ENCODE measurements around the gene GAGE13. TPM values are rescaled to one million over a fixed set of nuclear protein-coding genes. Genes with fewer than 3 reads are reported as not detected.

The GAGE13 gene
- total and polyA plus RNA-seq, 2 of the 8 experiments (the other 6 are each of a cell fraction or from before 2014, with no cell fraction given), result not detected

DNA sequence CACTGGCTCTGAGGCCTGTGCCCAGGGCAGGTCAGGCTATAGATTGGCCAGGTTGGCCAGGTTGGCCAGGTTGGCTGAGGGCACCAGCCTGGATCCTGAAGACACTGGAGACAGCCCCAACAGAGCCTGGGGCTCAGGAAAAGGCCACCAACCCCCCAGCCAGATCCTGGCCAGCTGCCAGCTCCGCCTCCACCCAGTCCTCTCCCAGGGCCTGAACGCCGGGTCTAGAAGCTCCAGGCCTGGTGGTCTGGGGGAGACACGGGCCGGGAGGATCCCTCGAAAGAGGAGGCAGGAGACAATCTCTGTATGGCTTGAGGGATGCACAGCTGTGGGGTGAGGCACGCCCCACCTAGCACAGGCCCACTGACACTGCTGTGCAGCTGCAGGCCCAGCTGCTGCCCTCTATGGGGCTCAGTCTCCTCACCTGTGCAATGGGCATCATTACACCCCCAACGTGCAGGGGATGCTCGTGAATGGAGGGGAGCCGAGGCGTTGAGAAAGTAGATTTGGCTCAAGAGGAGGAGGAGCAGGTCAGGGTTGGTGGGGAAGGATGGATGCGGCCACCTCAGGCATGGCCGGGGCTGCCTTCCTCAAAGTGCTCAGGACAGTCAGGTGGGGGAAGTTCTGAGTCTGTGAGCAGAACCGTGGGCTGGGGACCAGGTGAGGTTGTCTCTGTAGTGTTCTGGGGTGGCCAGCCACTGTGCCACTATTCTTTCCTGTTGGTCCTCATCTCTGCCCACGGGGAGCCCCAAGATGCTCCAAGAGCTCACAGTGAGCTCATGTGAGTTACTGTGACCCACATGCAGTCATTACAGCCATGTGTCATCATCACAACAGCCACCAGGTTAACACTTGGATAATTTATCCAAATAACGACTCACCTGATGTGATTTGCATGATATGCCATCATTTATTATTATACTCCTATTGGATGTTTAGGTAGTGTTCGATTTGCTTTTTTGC, 38.7 kb upstream of the GAGE13 start:
- H4K91ac ChIP-seq (replicated peaks; ENCODE audit: insufficient read length, low read length), result no peak overlapping the region
- H2AK5ac ChIP-seq (ENCODE audit: low read depth, low read length), result no peak overlapping the region
- CTCF ChIA-PET (ENCODE audit: partially characterized antibody), result interaction anchor here (1.1 to 1.9 kb wide), 9 partner anchors 13 to 549 kb away, joined by 3 to 7 read pairs (median 4); no protein-coding TSS in a partner anchor
- H3K79me1 ChIP-seq (ENCODE audit: low read depth, low read length), result no peaks in the 10 kb centered on the region
- no peaks in the 10 kb centered on the region for H3K27me3 ChIP-seq (replicated peaks in 1 of 4; ENCODE audit: control insufficient read depth in 3 of 4, extremely low read depth in 1 of 4, insufficient read depth in 3 of 4, low read length in 3 of 4)
- no peak overlapping the region for H2BK120ac ChIP-seq (replicated peaks; ENCODE audit: low read depth, low read length)
- no peak for FAIRE-seq
- TF ChIP-seq CBX8 (IDR thresholded peaks at IDR 0.05; ENCODE audit: borderline replicate concordance, low read depth, low read length) (no peak), KDM1A (IDR thresholded peaks at IDR 0.05; ENCODE audit: borderline replicate concordance, low read length) (peak; percentile 29; the same call in 1 of the 2 replicates)
- H3K27ac ChIP-seq (ENCODE audit: low read depth, low read length), result no peak overlapping the region
- H2BK20ac ChIP-seq (ENCODE audit: low read length), result no peak overlapping the region
- H4K5ac ChIP-seq (ENCODE audit: insufficient read length, low read depth, low read length), result no peak overlapping the region
- no peaks in the 10 kb centered on the region for H3K4me1 ChIP-seq (replicated peaks in 1 of 4; ENCODE audit: control insufficient read depth in 3 of 4, insufficient read depth in 4 of 4, low read length in 3 of 4)
- no peak overlapping the region for H3K18ac ChIP-seq (ENCODE audit: extremely low read depth, low read length)
- no peak overlapping the region for H3K4me2 ChIP-seq (ENCODE audit: insufficient read depth in 1 of 2, low read depth in 2 of 2, low read length in 2 of 2)
- H3K14ac ChIP-seq (ENCODE audit: insufficient read length), result no peak overlapping the region
- POLR2A ChIA-PET (ENCODE audit: partially characterized antibody), result no interaction called here
- H4K20me1 ChIP-seq (replicated peaks in 1 of 2; ENCODE audit: control insufficient read depth in 1 of 2, insufficient read depth in 2 of 2, low read length in 2 of 2), result no peaks in the 10 kb centered on the region
- no peak for DNase-seq (ENCODE audit: low read depth in 1 of 2, low spot score in 2 of 2)
- no peak overlapping the region for H2BK12ac ChIP-seq (ENCODE audit: low read depth, low read length)
- no peak overlapping the region for H2BK15ac ChIP-seq (ENCODE audit: low read length)
- H3K4me3 ChIP-seq (ENCODE audit: extremely low read depth in 1 of 4, insufficient read depth in 2 of 4, low read depth in 3 of 4, low read length in 4 of 4), result no peak overlapping the region
- H3K56ac ChIP-seq (replicated peaks; ENCODE audit: insufficient read length, low read depth, low read length), result no peak overlapping the region
- no peak overlapping the region for H3K4ac ChIP-seq (replicated peaks; ENCODE audit: insufficient read length, low read depth, low read length)
- H3K23me2 ChIP-seq (ENCODE audit: low read depth, low read length), result no peaks in the 10 kb centered on the region
- H2BK5ac ChIP-seq (ENCODE audit: low read depth, low read length), result no peak overlapping the region
- H3K36me3 ChIP-seq (ENCODE audit: control insufficient read depth in 2 of 4, insufficient read depth in 4 of 4, low read length in 3 of 4), result no peaks in the 10 kb centered on the region
- H3K79me2 ChIP-seq (ENCODE audit: control insufficient read depth in 1 of 2, insufficient read depth in 2 of 2, low read length in 2 of 2), result no peaks in the 10 kb centered on the region
- H3K23ac ChIP-seq (ENCODE audit: insufficient read length), result no peak overlapping the region
- H3K9me3 ChIP-seq (ENCODE audit: insufficient read depth in 2 of 2, low read depth in 1 of 2, low read length in 1 of 2), result no peaks in the 10 kb centered on the region
- no peak overlapping the region for H2AFZ ChIP-seq (ENCODE audit: low read length)
- H4K8ac ChIP-seq (ENCODE audit: extremely low read depth, insufficient read depth, low read length), result no peak overlapping the region
- WGBS, 2 experiments (ENCODE audit: extremely low coverage in 1 of 2, insufficient coverage in 1 of 2, insufficient read length in 1 of 2, insufficient replicate concordance in 2 of 2, low coverage in 1 of 2, low lambda C conversion rate in 2 of 2, missing lambda C conversion rate in 1 of 2), result 80% methylated on average over 12 of the region's 17 CpGs; no CpG with 5 or more reads in 1 of the 2 experiments
- no peak overlapping the region for H3K9ac ChIP-seq (replicated peaks in 1 of 4; ENCODE audit: extremely low read depth in 1 of 4, low read depth in 3 of 4, low read length in 3 of 4)
